ENCODE data around the gene SH2D2A.

DNA sequence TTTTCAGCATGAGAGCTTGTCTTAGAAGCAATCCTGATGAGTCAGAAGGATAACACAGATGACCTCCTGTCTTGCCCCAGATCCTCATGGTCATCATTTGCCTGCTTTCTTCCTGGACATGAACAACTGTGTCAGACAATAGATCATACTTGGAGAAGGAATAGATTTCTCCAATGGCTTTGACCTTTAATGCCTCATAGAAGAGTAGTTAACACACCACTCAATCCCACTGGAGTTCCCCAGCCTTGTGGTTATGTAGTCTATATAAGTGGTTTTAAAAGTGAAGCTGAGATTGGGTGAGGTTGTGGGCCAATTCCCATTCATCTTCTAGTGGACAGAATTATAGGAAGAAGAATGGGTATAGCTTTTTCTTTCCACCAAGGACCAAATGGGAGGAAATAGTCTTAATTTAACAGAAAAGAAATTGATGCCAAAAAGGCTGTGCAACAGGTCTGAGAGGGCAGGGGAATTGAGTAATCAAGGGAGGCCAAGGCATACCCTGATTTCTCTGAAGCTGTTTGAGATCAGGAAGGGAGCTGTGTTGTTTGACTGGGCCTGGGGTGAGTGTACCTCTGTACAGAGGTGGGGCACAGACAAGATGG lies 35.0 kb downstream of the SH2D2A start:
- no peak for TF ChIP-seq POLR2A (IDR thresholded peaks at IDR 0.05)
- TF ChIP-seq, protein P1, sequence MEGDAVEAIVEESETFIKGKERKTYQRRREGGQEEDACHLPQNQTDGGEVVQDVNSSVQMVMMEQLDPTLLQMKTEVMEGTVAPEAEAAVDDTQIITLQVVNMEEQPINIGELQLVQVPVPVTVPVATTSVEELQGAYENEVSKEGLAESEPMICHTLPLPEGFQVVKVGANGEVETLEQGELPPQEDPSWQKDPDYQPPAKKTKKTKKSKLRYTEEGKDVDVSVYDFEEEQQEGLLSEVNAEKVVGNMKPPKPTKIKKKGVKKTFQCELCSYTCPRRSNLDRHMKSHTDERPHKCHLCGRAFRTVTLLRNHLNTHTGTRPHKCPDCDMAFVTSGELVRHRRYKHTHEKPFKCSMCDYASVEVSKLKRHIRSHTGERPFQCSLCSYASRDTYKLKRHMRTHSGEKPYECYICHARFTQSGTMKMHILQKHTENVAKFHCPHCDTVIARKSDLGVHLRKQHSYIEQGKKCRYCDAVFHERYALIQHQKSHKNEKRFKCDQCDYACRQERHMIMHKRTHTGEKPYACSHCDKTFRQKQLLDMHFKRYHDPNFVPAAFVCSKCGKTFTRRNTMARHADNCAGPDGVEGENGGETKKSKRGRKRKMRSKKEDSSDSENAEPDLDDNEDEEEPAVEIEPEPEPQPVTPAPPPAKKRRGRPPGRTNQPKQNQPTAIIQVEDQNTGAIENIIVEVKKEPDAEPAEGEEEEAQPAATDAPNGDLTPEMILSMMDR (IDR thresholded peaks at IDR 0.05) = no peak
